ENCODE data around the gene PHC2.

Gene PHC2

GRCh38 chr1:33346927-33347649 lies 83.8 kb downstream of the PHC2 start:
- no peak for DNase-seq

- no peak for DNase-seq
Observed at GRCh38 chr1:33346533-33346926, 84.4 kb downstream of the PHC2 start.

- DNase-seq, result no peak
Observed at GRCh38 chr1:33344896-33345560, 85.9 kb downstream of the PHC2 start.

- no peak for DNase-seq
Observed at GRCh38 chr1:33343539-33343938, 87.4 kb downstream of the PHC2 start.

- no peak for DNase-seq
Observed at GRCh38 chr1:33342041-33342723, 88.7 kb downstream of the PHC2 start.

- DNase-seq, result no peak
Observed at GRCh38 chr1:33341190-33341589, 89.7 kb downstream of the PHC2 start.

GRCh38 chr1:33339413-33339812 lies 91.5 kb downstream of the PHC2 start:
- no peak for DNase-seq

- peak; percentile 23 for DNase-seq
Observed at GRCh38 chr1:33338440-33339211, 92.3 kb downstream of the PHC2 start.

- DNase-seq, result no peak
Observed at GRCh38 chr1:33338048-33338439, 92.9 kb downstream of the PHC2 start.

- no peak for DNase-seq
Observed at GRCh38 chr1:33337441-33337840, 93.5 kb downstream of the PHC2 start.

GRCh38 chr1:33336580-33336979 lies 94.3 kb downstream of the PHC2 start:
- DNase-seq, result no peak

- DNase-seq, result no peak
Observed at GRCh38 chr1:33335020-33335419, 95.9 kb downstream of the PHC2 start.

- DNase-seq, result no peak
Observed at GRCh38 chr1:33334081-33334552, 96.8 kb downstream of the PHC2 start.

GRCh38 chr1:33332881-33333280 lies 98.0 kb downstream of the PHC2 start:
- DNase-seq, result no peak

- no peak for DNase-seq
Observed at GRCh38 chr1:33332357-33332789, 98.5 kb downstream of the PHC2 start.

- no peak for DNase-seq
Observed at GRCh38 chr1:33331444-33332356, 99.2 kb downstream of the PHC2 start.

- no peak for DNase-seq
Observed at GRCh38 chr1:33330906-33331305, 100.0 kb downstream of the PHC2 start.

- no peak for DNase-seq
Observed at GRCh38 chr1:33330361-33330890, 100.5 kb downstream of the PHC2 start.

GRCh38 chr1:33329600-33330305 lies 101.1 kb downstream of the PHC2 start:
- no peak for DNase-seq

GRCh38 chr1:33328817-33329216 lies 102.1 kb downstream of the PHC2 start:
- no peak for DNase-seq

All from NCI-H1048 (cell line).